HepG2 (cell line): ENCODE data around the gene ZFYVE27. TPM values are rescaled to one million over a fixed set of nuclear protein-coding genes. Genes with fewer than 3 reads are reported as not detected.

Source experiments
- ARID2 ChIP-seq: sonication (generic); formaldehyde crosslinking; IDR thresholded peaks from 2 replicates; pipeline ENCODE4 v1.8.1; 2022; ENCODE audit warnings: mild to moderate bottlenecking, missing genetic modification reagents, borderline replicate concordance
- BRCA1 ChIP-seq: sonication (generic); formaldehyde crosslinking; IDR thresholded peaks from 2 replicates; pipeline ENCODE4 v1.4.0; 2020; ENCODE audit warnings: missing genetic modification reagents
- ELF1 ChIP-seq: sonication (generic); formaldehyde crosslinking; IDR thresholded peaks from 2 replicates; pipeline ENCODE4 v1.4.0; 2020; ENCODE audit warnings: missing genetic modification reagents
- ELF4 ChIP-seq: sonication (generic); formaldehyde crosslinking; IDR thresholded peaks from 2 replicates; pipeline ENCODE4 v1.5.0; 2020; ENCODE audit warnings: missing genetic modification reagents, mild to moderate bottlenecking, moderate library complexity, borderline replicate concordance
- KLF6 ChIP-seq: IDR thresholded peaks from 2 replicates; pipeline ENCODE4 v1.8.0; 2016; ENCODE audit warnings: missing biosample characterization, missing genetic modification reagents
- MTF2 ChIP-seq: sonication (generic); formaldehyde crosslinking; IDR thresholded peaks from 2 replicates; pipeline ENCODE4 v1.5.0; 2020; ENCODE audit warnings: missing genetic modification reagents, borderline replicate concordance
- NR2F1 ChIP-seq, 2 experiments: fragments of 450-650 bp in 1 of 2; formaldehyde crosslinking in 1 of 2; IDR thresholded peaks; 2 replicates each; pipeline versions ENCODE4 v1.5.0 to v1.6.1; 2016 to 2020; ENCODE audit warnings: mild to moderate bottlenecking in 1 of 2, missing compliant biosample characterization in 1 of 2, missing genetic modification reagents in 1 of 2, moderate library complexity in 1 of 2
- PCBP2 ChIP-seq: fragments of 200-400 bp; formaldehyde crosslinking; optimal IDR thresholded peaks from 2 replicates; pipeline ENCODE3; 2018; ENCODE audit warnings: low read length, low read depth; ENCODE audit not compliant: poor library complexity, severe bottlenecking
- STAG1 ChIP-seq: sonication (generic); formaldehyde crosslinking; IDR thresholded peaks from 2 replicates; pipeline ENCODE4 v1.4.0; 2020; ENCODE audit warnings: missing genetic modification reagents
- ZFY ChIP-seq: sonication (generic); formaldehyde crosslinking; IDR thresholded peaks from 2 replicates; pipeline ENCODE4 v1.4.0; 2020; ENCODE audit warnings: missing genetic modification reagents
- ZMYM2 ChIP-seq: sonication (generic); formaldehyde crosslinking; IDR thresholded peaks from 2 replicates; pipeline ENCODE4 v1.8.0; 2022; ENCODE audit warnings: mild to moderate bottlenecking, missing genetic modification reagents
- ZNF12 ChIP-seq: sonication (generic); formaldehyde crosslinking; IDR thresholded peaks from 2 replicates; pipeline ENCODE4 v1.5.0; 2020; ENCODE audit warnings: missing genetic modification reagents
- ZNF282 ChIP-seq: fragments of 450-650 bp; IDR thresholded peaks from 2 replicates; pipeline ENCODE4 v1.6.1; 2018; ENCODE audit not compliant: partially characterized antibody
- ZNF343 ChIP-seq: sonication (generic); formaldehyde crosslinking; IDR thresholded peaks from 2 replicates; pipeline ENCODE4 v1.4.0; 2020; ENCODE audit warnings: mild to moderate bottlenecking, missing genetic modification reagents
- ZNF549 ChIP-seq: sonication (generic); formaldehyde crosslinking; IDR thresholded peaks from 2 replicates; pipeline ENCODE4 v1.5.0; 2020; ENCODE audit warnings: missing genetic modification reagents
- ZNF607 ChIP-seq: sonication (generic); formaldehyde crosslinking; IDR thresholded peaks from 2 replicates; pipeline ENCODE4 v1.5.1; 2020; ENCODE audit warnings: missing genetic modification reagents, mild to moderate bottlenecking, borderline replicate concordance
- ZNF670 ChIP-seq: sonication (generic); formaldehyde crosslinking; IDR thresholded peaks from 2 replicates; pipeline ENCODE4 v1.8.0; 2022; ENCODE audit warnings: mild to moderate bottlenecking, missing genetic modification reagents, borderline replicate concordance
- polyA plus RNA-seq, 8 experiments: library from polyadenylated mRNA; depleted of rRNA in 3 of 8; stranded (reverse) in 7 of 8; unstranded in 1 of 8; fragments of >200 nt; fragmentation: Illumina TruSeq in 4 of 8; extraction: Trizol in 4 of 8; gene quantifications; 2 replicates each; pipeline versions ENCODE4 v1.2.1 to v1.2.3, GENCODE V29; 2011 to 2016; ENCODE audit warnings: low read depth in 4 of 8, missing spikeins in 1 of 8, mixed read lengths in 1 of 8; ENCODE audit not compliant: insufficient read depth in 1 of 8
- total RNA-seq, 5 experiments: library from RNA; depleted of rRNA; stranded (reverse); fragments of >200 nt; fragmentation: Illumina TruSeq; extraction: Trizol; gene quantifications; 2 replicates each; pipeline ENCODE4 v1.2.3, GENCODE V29; 2016; ENCODE audit warnings: low read depth in 1 of 5
- TF ChIP-seq, protein P1 (sequence below): sonication (generic); formaldehyde crosslinking; IDR thresholded peaks from 2 replicates; pipeline ENCODE4 v1.4.0; 2020; ENCODE audit warnings: missing genetic modification reagents
- TF ChIP-seq, protein P2 (sequence below): sonication (generic); formaldehyde crosslinking; IDR thresholded peaks from 2 replicates; pipeline ENCODE4 v1.4.0; 2020; ENCODE audit warnings: mild to moderate bottlenecking, missing genetic modification reagents
- TF ChIP-seq, protein P3 (sequence below): sonication (generic); formaldehyde crosslinking; IDR thresholded peaks from 2 replicates; pipeline ENCODE4 v1.4.0; 2020; ENCODE audit warnings: missing genetic modification reagents

The ZFYVE27 gene
- total and polyA plus RNA-seq, 2 of the 13 experiments (the other 11 are each of a cell fraction or from before 2014, with no cell fraction given), result 19.7 to 20.5 TPM

DNA sequence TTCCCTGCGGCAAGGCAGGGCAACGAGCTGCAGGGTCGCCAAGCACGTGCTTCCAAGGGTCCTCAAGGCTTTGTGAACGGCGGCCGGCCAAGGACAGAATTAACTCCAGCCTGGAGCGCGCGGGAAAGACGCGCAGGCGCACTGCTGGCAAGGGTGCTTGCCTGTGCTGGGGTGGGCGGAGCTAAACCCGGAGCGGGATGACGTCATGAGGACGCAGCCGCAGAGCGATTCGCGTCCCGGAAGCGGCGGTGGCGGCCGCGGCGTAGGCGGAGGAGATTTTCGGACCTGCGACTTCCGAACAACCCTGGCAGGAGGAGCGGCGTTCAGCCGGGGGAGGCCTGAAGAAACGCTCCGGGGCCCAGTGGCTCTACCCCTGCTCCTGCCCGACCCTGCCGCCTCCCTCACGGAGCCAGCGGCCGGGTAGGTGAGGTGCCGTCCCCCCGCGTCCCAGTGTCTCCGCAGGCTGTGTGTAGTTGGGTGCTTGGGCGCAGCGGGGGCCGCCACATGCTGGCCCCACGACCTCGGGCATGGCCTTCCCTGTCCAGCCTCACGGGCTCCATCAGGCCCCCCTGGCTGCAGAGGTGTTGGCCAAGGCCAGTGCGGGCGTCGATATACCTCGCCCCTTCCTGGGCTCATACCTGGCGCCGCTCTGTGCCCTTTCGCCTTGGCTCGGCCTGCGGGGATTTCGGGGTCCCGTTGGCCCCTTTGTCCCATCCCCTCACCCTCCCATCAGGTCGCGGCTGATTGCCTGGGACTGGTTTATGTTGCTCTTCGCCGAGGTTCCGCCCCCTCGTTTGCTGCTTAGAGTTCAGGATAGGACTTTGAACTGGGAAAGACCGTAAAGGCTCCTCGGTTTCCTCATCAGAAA lies at the start of gene ZFYVE27 (continued):
- TF ChIP-seq, protein P1, sequence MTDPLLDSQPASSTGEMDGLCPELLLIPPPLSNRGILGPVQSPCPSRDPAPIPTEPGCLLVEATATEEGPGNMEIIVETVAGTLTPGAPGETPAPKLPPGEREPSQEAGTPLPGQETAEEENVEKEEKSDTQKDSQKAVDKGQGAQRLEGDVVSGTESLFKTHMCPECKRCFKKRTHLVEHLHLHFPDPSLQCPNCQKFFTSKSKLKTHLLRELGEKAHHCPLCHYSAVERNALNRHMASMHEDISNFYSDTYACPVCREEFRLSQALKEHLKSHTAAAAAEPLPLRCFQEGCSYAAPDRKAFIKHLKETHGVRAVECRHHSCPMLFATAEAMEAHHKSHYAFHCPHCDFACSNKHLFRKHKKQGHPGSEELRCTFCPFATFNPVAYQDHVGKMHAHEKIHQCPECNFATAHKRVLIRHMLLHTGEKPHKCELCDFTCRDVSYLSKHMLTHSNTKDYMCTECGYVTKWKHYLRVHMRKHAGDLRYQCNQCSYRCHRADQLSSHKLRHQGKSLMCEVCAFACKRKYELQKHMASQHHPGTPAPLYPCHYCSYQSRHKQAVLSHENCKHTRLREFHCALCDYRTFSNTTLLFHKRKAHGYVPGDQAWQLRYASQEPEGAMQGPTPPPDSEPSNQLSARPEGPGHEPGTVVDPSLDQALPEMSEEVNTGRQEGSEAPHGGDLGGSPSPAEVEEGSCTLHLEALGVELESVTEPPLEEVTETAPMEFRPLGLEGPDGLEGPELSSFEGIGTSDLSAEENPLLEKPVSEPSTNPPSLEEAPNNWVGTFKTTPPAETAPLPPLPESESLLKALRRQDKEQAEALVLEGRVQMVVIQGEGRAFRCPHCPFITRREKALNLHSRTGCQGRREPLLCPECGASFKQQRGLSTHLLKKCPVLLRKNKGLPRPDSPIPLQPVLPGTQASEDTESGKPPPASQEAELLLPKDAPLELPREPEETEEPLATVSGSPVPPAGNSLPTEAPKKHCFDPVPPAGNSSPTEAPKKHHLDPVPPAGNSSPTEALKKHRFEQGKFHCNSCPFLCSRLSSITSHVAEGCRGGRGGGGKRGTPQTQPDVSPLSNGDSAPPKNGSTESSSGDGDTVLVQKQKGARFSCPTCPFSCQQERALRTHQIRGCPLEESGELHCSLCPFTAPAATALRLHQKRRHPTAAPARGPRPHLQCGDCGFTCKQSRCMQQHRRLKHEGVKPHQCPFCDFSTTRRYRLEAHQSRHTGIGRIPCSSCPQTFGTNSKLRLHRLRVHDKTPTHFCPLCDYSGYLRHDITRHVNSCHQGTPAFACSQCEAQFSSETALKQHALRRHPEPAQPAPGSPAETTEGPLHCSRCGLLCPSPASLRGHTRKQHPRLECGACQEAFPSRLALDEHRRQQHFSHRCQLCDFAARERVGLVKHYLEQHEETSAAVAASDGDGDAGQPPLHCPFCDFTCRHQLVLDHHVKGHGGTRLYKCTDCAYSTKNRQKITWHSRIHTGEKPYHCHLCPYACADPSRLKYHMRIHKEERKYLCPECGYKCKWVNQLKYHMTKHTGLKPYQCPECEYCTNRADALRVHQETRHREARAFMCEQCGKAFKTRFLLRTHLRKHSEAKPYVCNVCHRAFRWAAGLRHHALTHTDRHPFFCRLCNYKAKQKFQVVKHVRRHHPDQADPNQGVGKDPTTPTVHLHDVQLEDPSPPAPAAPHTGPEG (CRISPR knock-in tag), result peak; percentile 92
- TF ChIP-seq BRCA1 (peak; percentile 93), ZNF549 (CRISPR knock-in tag) (no peak), ZMYM2 (peak; percentile 85; the same call in 1 of the 2 replicates), ZNF607 (CRISPR knock-in tag) (peak; percentile 99), ZNF12 (CRISPR knock-in tag) (0 out of 2 replicates have a peak, but pooled peaks have one; percentile 64), ELF1 (CRISPR knock-in tag) (peak; percentile 98), ZNF343 (CRISPR knock-in tag) (peak; percentile 97), NR2F1 (CRISPR knock-in tag; IDR thresholded peaks at IDR 0.05) (no peak), ZNF670 (CRISPR knock-in tag) (peak; percentile 94; the same call in 1 of the 2 replicates), MTF2 (CRISPR knock-in tag) (peak; percentile 81; the same call in 1 of the 2 replicates), ZNF282 (no peak), ZFY (peak; percentile 90), KLF6 (CRISPR knock-in tag) (peak; percentile 99), ELF4 (CRISPR knock-in tag) (peak; percentile 65; the same call in 1 of the 2 replicates), PCBP2 (no peak), STAG1 (no peak), ARID2 (CRISPR knock-in tag) (peak; percentile 95)
- TF ChIP-seq, protein P2, sequence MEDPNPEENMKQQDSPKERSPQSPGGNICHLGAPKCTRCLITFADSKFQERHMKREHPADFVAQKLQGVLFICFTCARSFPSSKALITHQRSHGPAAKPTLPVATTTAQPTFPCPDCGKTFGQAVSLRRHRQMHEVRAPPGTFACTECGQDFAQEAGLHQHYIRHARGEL, result peak; percentile 24; the same call in 1 of the 2 replicates
- TF ChIP-seq, protein P3, sequence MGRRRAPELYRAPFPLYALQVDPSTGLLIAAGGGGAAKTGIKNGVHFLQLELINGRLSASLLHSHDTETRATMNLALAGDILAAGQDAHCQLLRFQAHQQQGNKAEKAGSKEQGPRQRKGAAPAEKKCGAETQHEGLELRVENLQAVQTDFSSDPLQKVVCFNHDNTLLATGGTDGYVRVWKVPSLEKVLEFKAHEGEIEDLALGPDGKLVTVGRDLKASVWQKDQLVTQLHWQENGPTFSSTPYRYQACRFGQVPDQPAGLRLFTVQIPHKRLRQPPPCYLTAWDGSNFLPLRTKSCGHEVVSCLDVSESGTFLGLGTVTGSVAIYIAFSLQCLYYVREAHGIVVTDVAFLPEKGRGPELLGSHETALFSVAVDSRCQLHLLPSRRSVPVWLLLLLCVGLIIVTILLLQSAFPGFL (CRISPR knock-in tag), result 0 out of 2 replicates have a peak, but pooled peaks have one; percentile 59
